Measurements from ENCODE around the gene SDHAF3.

The SDHAF3 gene

GRCh38 chr7:97219237-97219636 is 101.7 kb downstream of the SDHAF3 start:
- Mint-ChIP-seq H3K4me3 (no peak overlapping the region), H3K36me3 (ENCODE audit: low read depth) (no peaks in the 10 kb centered on the region), H3K9me3 (peaks cover 6% of the 10 kb centered on the region), H3K27ac (no peak overlapping the region), H3K27me3 (peaks cover 31% of the 10 kb centered on the region), H3K4me1 (ENCODE audit: low read depth) (no peaks in the 10 kb centered on the region)

- no peaks in the 10 kb centered on the region for H3K9me3 Mint-ChIP-seq
- no peaks in the 10 kb centered on the region for H3K4me1 Mint-ChIP-seq (ENCODE audit: low read depth)
- H3K27ac Mint-ChIP-seq = no peak overlapping the region
- H3K27me3 Mint-ChIP-seq = peaks cover 9% of the 10 kb centered on the region
- no peak overlapping the region for H3K4me3 Mint-ChIP-seq
- H3K36me3 Mint-ChIP-seq (ENCODE audit: low read depth) = no peaks in the 10 kb centered on the region
These were observed 106.8 kb downstream of the SDHAF3 start for GRCh38 chr7:97224316-97224715.

GRCh38 chr7:97226541-97226940 is 109.0 kb downstream of the SDHAF3 start:
- Mint-ChIP-seq H3K27ac (no peak overlapping the region), H3K4me1 (ENCODE audit: low read depth) (no peaks in the 10 kb centered on the region), H3K27me3 (peaks cover 3% of the 10 kb centered on the region), H3K36me3 (ENCODE audit: low read depth) (no peaks in the 10 kb centered on the region), H3K4me3 (no peak overlapping the region), H3K9me3 (no peaks in the 10 kb centered on the region)
